Activated naive CD8-positive, alpha-beta T cell treated with anti-CD3 and anti-CD28 coated beads, Interleukin-2, amount 50 U/mL, for 16 hours (primary cell): ENCODE data around the gene CACNA2D1.

ENCODE experiments used
- DNase-seq: peaks from one replicate; pipeline ENCODE4 v3.0.0-alpha.2; 2020; ENCODE audit warnings: low read depth, low spot score

Gene CACNA2D1

GRCh38 chr7:82343716-82344115 lies 99.9 kb downstream of the CACNA2D1 start:
- DNase-seq = no peak

GRCh38 chr7:82339958-82340357 lies 103.6 kb downstream of the CACNA2D1 start:
- no peak for DNase-seq

- DNase-seq = no peak
Measured at GRCh38 chr7:82335927-82336326, 107.7 kb downstream of the CACNA2D1 start.

- no peak for DNase-seq
Measured at GRCh38 chr7:82335001-82335400, 108.6 kb downstream of the CACNA2D1 start.

- no peak for DNase-seq
Measured at GRCh38 chr7:82331234-82331633, 112.3 kb downstream of the CACNA2D1 start.

- no peak for DNase-seq
Measured at GRCh38 chr7:82330706-82331215, 112.8 kb downstream of the CACNA2D1 start.

GRCh38 chr7:82327898-82328297 lies 115.7 kb downstream of the CACNA2D1 start:
- no peak for DNase-seq

GRCh38 chr7:82325416-82325815 lies 118.2 kb downstream of the CACNA2D1 start:
- no peak for DNase-seq

GRCh38 chr7:82323806-82324205 lies 119.8 kb downstream of the CACNA2D1 start:
- no peak for DNase-seq

- no peak for DNase-seq
Measured at GRCh38 chr7:82319674-82320118, 123.9 kb downstream of the CACNA2D1 start.

GRCh38 chr7:82318786-82319185 lies 124.8 kb downstream of the CACNA2D1 start:
- DNase-seq = no peak

- no peak for DNase-seq
Measured at GRCh38 chr7:82317760-82318159, 125.8 kb downstream of the CACNA2D1 start.

GRCh38 chr7:82317257-82317721 lies 126.3 kb downstream of the CACNA2D1 start:
- no peak for DNase-seq

GRCh38 chr7:82313269-82313668 lies 130.3 kb downstream of the CACNA2D1 start:
- DNase-seq = no peak

- no peak for DNase-seq
Measured at GRCh38 chr7:82312646-82313045, 130.9 kb downstream of the CACNA2D1 start.

- DNase-seq = no peak
Measured at GRCh38 chr7:82305347-82306005, 138.1 kb downstream of the CACNA2D1 start.

- DNase-seq = no peak
Measured at GRCh38 chr7:82294865-82295264, 148.7 kb downstream of the CACNA2D1 start.

GRCh38 chr7:82294382-82294784 lies 149.2 kb downstream of the CACNA2D1 start:
- no peak for DNase-seq

GRCh38 chr7:82293467-82293866 lies 150.1 kb downstream of the CACNA2D1 start:
- no peak for DNase-seq

GRCh38 chr7:82291931-82292330 lies 151.6 kb downstream of the CACNA2D1 start:
- DNase-seq = no peak

GRCh38 chr7:82289889-82290288 lies 153.7 kb downstream of the CACNA2D1 start:
- DNase-seq = no peak

- DNase-seq = no peak
Measured at GRCh38 chr7:82289152-82289535, 154.4 kb downstream of the CACNA2D1 start.

- DNase-seq = no peak
Measured at GRCh38 chr7:82286798-82287140, 156.8 kb downstream of the CACNA2D1 start.
